Rectal smooth muscle tissue (tissue), 1 donor: ENCODE measurements around the gene FANCG.

Experiments used
- H3K27ac ChIP-seq: one replicate; pipeline ENCODE4 v1.7.0; 2013; ENCODE audit warnings: low read depth, low read length, inconsistent platforms
- H3K27me3 ChIP-seq: one replicate; pipeline ENCODE4 v1.7.0; 2013; ENCODE audit warnings: low read length; ENCODE audit not compliant: control insufficient read depth, insufficient read depth
- H3K36me3 ChIP-seq: one replicate; pipeline ENCODE4 v1.7.0; 2013; ENCODE audit warnings: low read length; ENCODE audit not compliant: control insufficient read depth, insufficient read depth
- H3K4me1 ChIP-seq: one replicate; pipeline ENCODE4 v1.7.0; 2013; ENCODE audit warnings: low read length; ENCODE audit not compliant: control insufficient read depth, insufficient read depth
- H3K4me3 ChIP-seq: one replicate; pipeline ENCODE4 v1.7.0; 2013; ENCODE audit warnings: low read length
- H3K9ac ChIP-seq: one replicate; pipeline ENCODE4 v1.7.0; 2013; ENCODE audit warnings: low read length

The FANCG gene

DNA sequence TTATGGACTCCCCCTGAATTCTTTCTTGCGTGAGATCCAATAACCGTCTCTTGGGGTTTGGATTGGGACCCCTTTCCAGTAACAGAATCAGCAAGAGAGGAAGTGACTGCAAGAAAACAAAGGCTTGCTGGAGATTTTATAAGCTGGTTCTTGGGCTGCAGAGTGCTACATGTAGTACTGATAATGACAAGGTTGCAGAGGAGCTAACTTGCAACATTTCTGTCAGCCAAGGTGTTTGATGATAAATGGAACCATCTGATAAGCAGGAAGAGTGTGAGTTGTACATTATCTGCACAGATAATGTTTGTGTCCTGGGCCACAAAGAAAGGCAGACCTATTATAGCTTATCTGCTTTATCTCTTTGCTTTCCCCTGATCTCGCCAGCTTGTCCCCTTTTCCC lies 53.1 kb downstream of the FANCG start:
- Histone ChIP-seq H3K4me1 (no peaks in the 10 kb centered on the region), H3K36me3 (no peaks in the 10 kb centered on the region), H3K4me3 (no peak overlapping the region), H3K27ac (no peak overlapping the region), H3K27me3 (no peaks in the 10 kb centered on the region), H3K9ac (no peak overlapping the region)
